ENCODE measurements around the gene DSP.
A peak's percentile ranks its signal among the peaks of the same experiment; 100 is the strongest.

DSP gene

GRCh38 chr6:7540595-7540994 lies 876 bp upstream of the DSP start:
- peak in 1 of 3 donors; percentile 12 for DNase-seq

- peak; percentile 32 to 71 (median 39) for DNase-seq
Observed at GRCh38 chr6:7542065-7542873, 798 bp downstream of the DSP start.

GRCh38 chr6:7542874-7543624 lies 1.6 kb downstream of the DSP start:
- DNase-seq, result peak; percentile 31 to 81 (median 70)

- DNase-seq, result peak in 1 of 3 donors; percentile 13
Observed at GRCh38 chr6:7543789-7544424, 2.4 kb downstream of the DSP start.

- no peak for DNase-seq
Observed at GRCh38 chr6:7544597-7544996, 3.1 kb downstream of the DSP start.

GRCh38 chr6:7545316-7546019 lies 4.0 kb downstream of the DSP start:
- DNase-seq, result no peak

GRCh38 chr6:7546020-7546369 lies 4.5 kb downstream of the DSP start:
- no peak for DNase-seq

- DNase-seq, result no peak
Observed at GRCh38 chr6:7546383-7546782, 4.9 kb downstream of the DSP start.

GRCh38 chr6:7546896-7547295 lies 5.4 kb downstream of the DSP start:
- DNase-seq, result no peak

- DNase-seq, result no peak
Observed at GRCh38 chr6:7547315-7547714, 5.8 kb downstream of the DSP start.

GRCh38 chr6:7550433-7550801 lies 8.9 kb downstream of the DSP start:
- no peak for DNase-seq

GRCh38 chr6:7554533-7555275 lies 13.2 kb downstream of the DSP start:
- DNase-seq, result no peak

- no peak for DNase-seq
Observed at GRCh38 chr6:7555671-7556070, 14.2 kb downstream of the DSP start.

- no peak for DNase-seq
Observed at GRCh38 chr6:7556394-7557106, 15.1 kb downstream of the DSP start.

GRCh38 chr6:7557652-7558051 lies 16.2 kb downstream of the DSP start:
- no peak for DNase-seq

- DNase-seq, result no peak
Observed at GRCh38 chr6:7558781-7559180, 17.3 kb downstream of the DSP start.

GRCh38 chr6:7559196-7559595 lies 17.7 kb downstream of the DSP start:
- DNase-seq, result no peak

GRCh38 chr6:7559651-7560385 lies 18.3 kb downstream of the DSP start:
- peak; percentile 50 to 58 (median 55) for DNase-seq

- DNase-seq, result no peak
Observed at GRCh38 chr6:7561153-7561964, 19.9 kb downstream of the DSP start.

GRCh38 chr6:7562769-7563168 lies 21.3 kb downstream of the DSP start:
- peak; percentile 67 to 78 (median 75) for DNase-seq

Data from suppressor macrophage treated with lipopolysaccharide for 1 hour (primary cell).